ENCODE data around the gene STRIP2. TPM values are rescaled to one million over a fixed set of nuclear protein-coding genes. Genes with fewer than 3 reads are reported as not detected.

Gene STRIP2
- polyA plus RNA-seq, 1 donor from 2014 or later: 7.4 TPM

DNA sequence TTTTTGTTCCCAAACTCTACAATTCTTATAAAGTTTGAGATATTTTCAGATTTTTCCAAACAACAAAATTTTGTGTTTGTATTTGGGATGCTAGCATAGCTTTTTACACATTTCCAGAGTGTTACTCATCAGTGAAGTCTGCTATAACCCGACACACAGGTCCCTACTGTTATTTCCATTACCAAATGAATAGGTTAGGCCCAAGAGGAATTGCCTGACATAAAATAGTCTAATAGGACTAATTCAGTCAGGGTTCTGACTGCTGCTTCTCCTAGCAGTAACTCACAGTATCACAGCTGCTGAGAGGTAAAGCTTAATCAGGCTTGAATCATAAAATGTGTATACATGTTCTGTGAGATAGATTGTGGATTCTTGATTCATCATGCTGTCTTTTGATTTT, 49.1 kb upstream of the STRIP2 start:
- no peaks in the 10 kb centered on the region for H4K20me1 ChIP-seq (ENCODE audit: insufficient read depth)
- no peak overlapping the region for H3K4me3 ChIP-seq (ENCODE audit: low read length)
- no peak overlapping the region for H3K4me2 ChIP-seq (ENCODE audit: low read length)
- H3K27me3 ChIP-seq (ENCODE audit: insufficient read depth, low read depth, low read length): no peaks in the 10 kb centered on the region
- H3K36me3 ChIP-seq (ENCODE audit: insufficient read depth, low read length): peaks cover 5% of the 10 kb centered on the region
- H3K9ac ChIP-seq (ENCODE audit: low read length): no peak overlapping the region
- no peak overlapping the region for H2AFZ ChIP-seq (ENCODE audit: low read depth, low read length)
- H3F3A ChIP-seq (ENCODE audit: insufficient read depth, low read length, poor library complexity, severe bottlenecking): no peaks in the 10 kb centered on the region
- H3K27ac ChIP-seq (ENCODE audit: low read length): no peak overlapping the region
- H3K9me2 ChIP-seq (ENCODE audit: insufficient read depth, low read length): no peaks in the 10 kb centered on the region
- H3K9me3 ChIP-seq (ENCODE audit: low read length): no peaks in the 10 kb centered on the region
- no peaks in the 10 kb centered on the region for H3K79me2 ChIP-seq (replicated peaks; ENCODE audit: insufficient read depth, low read length)
- TF ChIP-seq SMC3 (conservative IDR thresholded peaks at IDR 0.05; ENCODE audit: poor library complexity) (no peak), MXI1 (conservative IDR thresholded peaks at IDR 0.05; ENCODE audit: poor library complexity, severe bottlenecking) (no peak)

DNA sequence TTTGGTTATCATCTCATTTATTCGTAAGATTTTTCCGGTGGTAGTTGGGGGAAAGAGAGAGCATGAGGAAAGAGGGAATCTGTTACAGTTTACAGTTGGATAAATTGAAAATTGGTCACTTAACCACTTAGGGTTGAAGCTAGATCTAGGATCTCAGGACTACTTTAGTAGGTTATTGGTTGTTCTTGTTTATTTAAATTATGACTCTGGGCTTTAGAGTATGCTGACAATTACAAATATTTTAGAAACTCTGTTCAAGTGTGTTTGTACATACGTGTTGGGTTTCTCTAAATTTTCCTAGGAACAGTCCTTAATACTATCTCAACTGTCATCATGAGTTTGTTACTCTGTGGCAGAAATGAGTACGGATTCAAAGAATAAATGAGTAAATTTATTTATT, 48.6 kb upstream of the STRIP2 start:
- H2AFZ ChIP-seq (ENCODE audit: low read depth, low read length): no peak overlapping the region
- no peaks in the 10 kb centered on the region for H3K9me3 ChIP-seq (ENCODE audit: low read length)
- no peaks in the 10 kb centered on the region for H3K79me2 ChIP-seq (replicated peaks; ENCODE audit: insufficient read depth, low read length)
- no peak overlapping the region for H3K27ac ChIP-seq (ENCODE audit: low read length)
- H3K36me3 ChIP-seq (ENCODE audit: insufficient read depth, low read length): peaks cover 5% of the 10 kb centered on the region
- no peak overlapping the region for H3K4me3 ChIP-seq (ENCODE audit: low read length)
- no peaks in the 10 kb centered on the region for H4K20me1 ChIP-seq (ENCODE audit: insufficient read depth)
- no peak overlapping the region for H3K4me2 ChIP-seq (ENCODE audit: low read length)
- H3K9me2 ChIP-seq (ENCODE audit: insufficient read depth, low read length): no peaks in the 10 kb centered on the region
- no peaks in the 10 kb centered on the region for H3K27me3 ChIP-seq (ENCODE audit: insufficient read depth, low read depth, low read length)
- H3K9ac ChIP-seq (ENCODE audit: low read length): no peak overlapping the region
- no peaks in the 10 kb centered on the region for H3F3A ChIP-seq (ENCODE audit: insufficient read depth, low read length, poor library complexity, severe bottlenecking)
- TF ChIP-seq, protein P1, sequence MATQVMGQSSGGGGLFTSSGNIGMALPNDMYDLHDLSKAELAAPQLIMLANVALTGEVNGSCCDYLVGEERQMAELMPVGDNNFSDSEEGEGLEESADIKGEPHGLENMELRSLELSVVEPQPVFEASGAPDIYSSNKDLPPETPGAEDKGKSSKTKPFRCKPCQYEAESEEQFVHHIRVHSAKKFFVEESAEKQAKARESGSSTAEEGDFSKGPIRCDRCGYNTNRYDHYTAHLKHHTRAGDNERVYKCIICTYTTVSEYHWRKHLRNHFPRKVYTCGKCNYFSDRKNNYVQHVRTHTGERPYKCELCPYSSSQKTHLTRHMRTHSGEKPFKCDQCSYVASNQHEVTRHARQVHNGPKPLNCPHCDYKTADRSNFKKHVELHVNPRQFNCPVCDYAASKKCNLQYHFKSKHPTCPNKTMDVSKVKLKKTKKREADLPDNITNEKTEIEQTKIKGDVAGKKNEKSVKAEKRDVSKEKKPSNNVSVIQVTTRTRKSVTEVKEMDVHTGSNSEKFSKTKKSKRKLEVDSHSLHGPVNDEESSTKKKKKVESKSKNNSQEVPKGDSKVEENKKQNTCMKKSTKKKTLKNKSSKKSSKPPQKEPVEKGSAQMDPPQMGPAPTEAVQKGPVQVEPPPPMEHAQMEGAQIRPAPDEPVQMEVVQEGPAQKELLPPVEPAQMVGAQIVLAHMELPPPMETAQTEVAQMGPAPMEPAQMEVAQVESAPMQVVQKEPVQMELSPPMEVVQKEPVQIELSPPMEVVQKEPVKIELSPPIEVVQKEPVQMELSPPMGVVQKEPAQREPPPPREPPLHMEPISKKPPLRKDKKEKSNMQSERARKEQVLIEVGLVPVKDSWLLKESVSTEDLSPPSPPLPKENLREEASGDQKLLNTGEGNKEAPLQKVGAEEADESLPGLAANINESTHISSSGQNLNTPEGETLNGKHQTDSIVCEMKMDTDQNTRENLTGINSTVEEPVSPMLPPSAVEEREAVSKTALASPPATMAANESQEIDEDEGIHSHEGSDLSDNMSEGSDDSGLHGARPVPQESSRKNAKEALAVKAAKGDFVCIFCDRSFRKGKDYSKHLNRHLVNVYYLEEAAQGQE (IDR thresholded peaks at IDR 0.05; ENCODE audit: borderline replicate concordance): no peak
- TF ChIP-seq TAF1 (IDR thresholded peaks at IDR 0.05; ENCODE audit: low read depth): no peak
- no peak for TF ChIP-seq RAD21 (conservative IDR thresholded peaks at IDR 0.05)
- TF ChIP-seq, protein P2, sequence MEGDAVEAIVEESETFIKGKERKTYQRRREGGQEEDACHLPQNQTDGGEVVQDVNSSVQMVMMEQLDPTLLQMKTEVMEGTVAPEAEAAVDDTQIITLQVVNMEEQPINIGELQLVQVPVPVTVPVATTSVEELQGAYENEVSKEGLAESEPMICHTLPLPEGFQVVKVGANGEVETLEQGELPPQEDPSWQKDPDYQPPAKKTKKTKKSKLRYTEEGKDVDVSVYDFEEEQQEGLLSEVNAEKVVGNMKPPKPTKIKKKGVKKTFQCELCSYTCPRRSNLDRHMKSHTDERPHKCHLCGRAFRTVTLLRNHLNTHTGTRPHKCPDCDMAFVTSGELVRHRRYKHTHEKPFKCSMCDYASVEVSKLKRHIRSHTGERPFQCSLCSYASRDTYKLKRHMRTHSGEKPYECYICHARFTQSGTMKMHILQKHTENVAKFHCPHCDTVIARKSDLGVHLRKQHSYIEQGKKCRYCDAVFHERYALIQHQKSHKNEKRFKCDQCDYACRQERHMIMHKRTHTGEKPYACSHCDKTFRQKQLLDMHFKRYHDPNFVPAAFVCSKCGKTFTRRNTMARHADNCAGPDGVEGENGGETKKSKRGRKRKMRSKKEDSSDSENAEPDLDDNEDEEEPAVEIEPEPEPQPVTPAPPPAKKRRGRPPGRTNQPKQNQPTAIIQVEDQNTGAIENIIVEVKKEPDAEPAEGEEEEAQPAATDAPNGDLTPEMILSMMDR (IDR thresholded peaks at IDR 0.05; ENCODE audit: poor library complexity, severe bottlenecking): no peak
- TF ChIP-seq EP300 (conservative IDR thresholded peaks at IDR 0.05; ENCODE audit: poor library complexity, severe bottlenecking): no peak
- no peak for TF ChIP-seq SMC3 (conservative IDR thresholded peaks at IDR 0.05; ENCODE audit: poor library complexity)
- TF ChIP-seq MXI1 (conservative IDR thresholded peaks at IDR 0.05; ENCODE audit: poor library complexity, severe bottlenecking): no peak
- TF ChIP-seq POLR2AphosphoS5 (IDR thresholded peaks at IDR 0.05): no peak
- no peak for TF ChIP-seq EZH2 (IDR thresholded peaks at IDR 0.05; ENCODE audit: borderline replicate concordance, insufficient read depth, low read length, poor library complexity, severe bottlenecking)

DNA sequence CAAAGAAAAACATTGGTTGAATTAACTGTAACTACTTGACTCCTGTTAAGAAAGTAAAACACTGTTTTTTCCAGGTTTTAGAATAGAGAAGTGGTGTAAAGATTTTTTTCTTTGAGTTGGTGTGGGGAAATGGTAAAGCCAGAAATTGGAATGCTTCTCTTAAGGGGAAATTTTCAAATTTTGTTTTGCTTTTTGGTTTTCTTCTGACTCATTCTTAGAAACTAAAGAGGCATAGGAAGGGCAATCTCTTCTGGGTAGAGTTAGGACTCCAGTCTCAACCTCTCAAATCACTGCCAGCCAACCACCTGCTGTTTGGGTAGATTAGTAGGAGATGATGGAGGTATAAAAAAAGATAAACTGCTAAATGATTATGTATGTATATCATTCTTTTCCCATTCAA, 47.7 kb upstream of the STRIP2 start:
- Histone ChIP-seq H4K20me1 (ENCODE audit: insufficient read depth) (no peaks in the 10 kb centered on the region), H3K4me2 (ENCODE audit: low read length) (no peak overlapping the region), H3F3A (ENCODE audit: insufficient read depth, low read length, poor library complexity, severe bottlenecking) (no peaks in the 10 kb centered on the region), H3K27me3 (ENCODE audit: insufficient read depth, low read depth, low read length) (no peaks in the 10 kb centered on the region), H3K9me2 (ENCODE audit: insufficient read depth, low read length) (no peaks in the 10 kb centered on the region), H3K36me3 (ENCODE audit: insufficient read depth, low read length) (peaks cover 9% of the 10 kb centered on the region), H2AFZ (ENCODE audit: low read depth, low read length) (no peak overlapping the region), H3K9me3 (ENCODE audit: low read length) (no peaks in the 10 kb centered on the region), H3K79me2 (replicated peaks; ENCODE audit: insufficient read depth, low read length) (no peaks in the 10 kb centered on the region), H3K4me3 (ENCODE audit: low read length) (no peak overlapping the region), H3K9ac (ENCODE audit: low read length) (no peak overlapping the region), H3K27ac (ENCODE audit: low read length) (no peak overlapping the region)
- TF ChIP-seq EZH2 (IDR thresholded peaks at IDR 0.05; ENCODE audit: borderline replicate concordance, insufficient read depth, low read length, poor library complexity, severe bottlenecking) (no peak), TAF1 (IDR thresholded peaks at IDR 0.05; ENCODE audit: low read depth) (no peak), SMC3 (conservative IDR thresholded peaks at IDR 0.05; ENCODE audit: poor library complexity) (no peak), EP300 (conservative IDR thresholded peaks at IDR 0.05; ENCODE audit: poor library complexity, severe bottlenecking) (no peak), MXI1 (conservative IDR thresholded peaks at IDR 0.05; ENCODE audit: poor library complexity, severe bottlenecking) (no peak), RAD21 (conservative IDR thresholded peaks at IDR 0.05) (no peak), POLR2AphosphoS5 (IDR thresholded peaks at IDR 0.05) (no peak)
- TF ChIP-seq, protein P2 (IDR thresholded peaks at IDR 0.05; ENCODE audit: poor library complexity, severe bottlenecking): no peak
- TF ChIP-seq, protein P1 (IDR thresholded peaks at IDR 0.05; ENCODE audit: borderline replicate concordance): no peak

Measured in neural cell (in vitro differentiated cells).